GM20431 (cell line): ENCODE data around the gene HYCC2.
"Not testable (repeated sequence)": the region's sequence is repeated elsewhere in the genome, so short reads cannot be mapped to it uniquely, and the experiment has no call there.

Experiments used
- in situ Hi-C: fragments of 300-500 bp; cut with MseI, MboI; formaldehyde crosslinking; loops from one replicate; pipeline ENCODE4 v1.15.0; 2020; ENCODE audit warnings: low sequenced_read_pairs; ENCODE audit not compliant: unreplicated experiment

HYCC2 gene

GRCh38 chr2:201073071-201073470 is 1.6 kb upstream of the HYCC2 start:
- in situ Hi-C loops = no loop called here

DNA sequence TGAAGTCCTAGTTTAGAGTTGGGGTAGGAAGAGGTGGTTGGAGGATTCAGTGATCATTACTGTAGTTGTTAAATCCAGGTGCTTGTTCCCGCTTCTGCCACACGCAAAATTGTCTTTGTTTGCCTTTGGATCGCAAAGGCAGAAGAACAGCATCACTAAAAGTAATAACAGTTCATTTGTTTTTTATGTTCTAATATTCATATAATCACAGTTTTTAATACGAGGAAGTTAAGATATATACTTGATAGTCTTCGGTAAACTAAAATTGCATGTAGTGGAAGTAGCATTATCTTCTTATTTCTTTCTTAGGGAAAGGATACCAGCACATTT is 695 bp upstream of the HYCC2 start:
- in situ Hi-C loops = no loop called here

DNA sequence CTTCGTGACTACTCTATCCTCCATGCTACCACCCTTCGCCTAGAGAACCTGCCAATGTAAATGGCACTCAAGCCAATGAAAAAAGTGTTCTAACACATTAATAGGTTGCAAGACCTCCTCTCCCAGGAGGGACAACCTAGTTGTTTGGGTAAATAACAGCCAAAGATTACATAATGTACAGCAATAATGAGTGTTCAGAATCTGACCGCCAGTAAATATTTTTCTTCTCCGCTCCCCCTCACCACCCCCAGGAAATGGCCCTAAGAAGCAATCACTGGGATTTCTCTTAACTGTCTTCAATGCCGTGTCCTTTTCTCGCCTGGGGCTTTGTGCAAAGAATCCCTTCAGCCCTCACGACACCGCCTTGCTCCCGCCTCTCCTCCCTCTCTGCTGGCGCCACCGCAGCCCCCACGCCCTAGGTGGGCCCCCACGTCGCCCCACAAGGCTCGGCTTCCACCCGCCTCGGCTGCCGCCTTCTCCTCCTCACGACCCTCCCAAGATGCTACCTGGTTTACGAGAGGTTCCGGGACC is 458 bp downstream of the HYCC2 start:
- in situ Hi-C loops = no loop called here

- in situ Hi-C loops = no loop called here
Measured at GRCh38 chr2:201064797-201065329, 6.6 kb downstream of the HYCC2 start.

DNA sequence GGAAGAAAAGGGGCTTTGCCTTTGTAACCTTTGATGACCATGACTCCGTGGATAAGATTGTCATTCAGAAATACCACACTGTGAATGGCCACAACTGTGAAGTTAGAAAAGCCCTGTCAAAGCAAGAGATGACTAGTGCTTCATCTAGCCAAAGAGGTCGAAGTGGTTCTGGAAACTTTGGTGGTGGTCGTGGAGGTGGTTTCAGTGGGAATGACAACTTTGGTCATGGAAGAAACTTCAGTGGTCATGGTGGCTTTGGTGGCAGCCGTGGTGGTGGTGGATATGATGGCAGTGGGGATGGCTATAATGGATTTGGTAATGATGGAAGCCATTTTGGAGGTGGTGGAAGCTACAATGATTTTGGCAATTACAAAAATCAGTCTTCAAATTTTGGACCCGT is 8.0 kb downstream of the HYCC2 start:
- in situ Hi-C loops = not testable (repeated sequence)

GRCh38 chr2:201059961-201060755 is 11.3 kb downstream of the HYCC2 start:
- in situ Hi-C loops = no loop called here

- in situ Hi-C loops = no loop called here
Measured at GRCh38 chr2:201058914-201059313, 12.6 kb downstream of the HYCC2 start.

DNA sequence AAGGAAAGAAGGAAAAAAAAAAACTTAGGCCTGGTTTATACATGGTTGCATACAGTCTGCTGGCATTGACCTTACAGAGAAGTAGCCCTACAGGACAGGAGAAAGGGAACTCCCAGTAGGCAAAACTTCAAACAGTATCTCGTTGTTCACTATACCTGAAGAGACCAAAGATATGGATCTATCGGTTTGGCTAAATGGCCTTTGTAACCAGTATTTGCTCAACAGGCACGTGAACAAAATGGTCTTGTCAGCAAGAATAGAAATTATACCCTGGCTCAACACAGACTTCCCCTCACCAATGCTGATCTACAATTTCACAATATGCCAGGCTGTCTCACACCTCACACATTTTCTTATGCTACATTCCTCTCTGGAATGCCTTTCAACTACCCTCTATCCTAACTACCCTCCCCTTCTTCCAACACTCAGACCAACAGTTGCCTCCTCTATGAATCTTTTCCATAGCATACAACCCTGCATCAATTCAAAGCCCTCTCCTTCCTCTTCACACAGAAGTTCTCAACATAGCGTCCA is 13.7 kb downstream of the HYCC2 start:
- in situ Hi-C loops = no loop called here

DNA sequence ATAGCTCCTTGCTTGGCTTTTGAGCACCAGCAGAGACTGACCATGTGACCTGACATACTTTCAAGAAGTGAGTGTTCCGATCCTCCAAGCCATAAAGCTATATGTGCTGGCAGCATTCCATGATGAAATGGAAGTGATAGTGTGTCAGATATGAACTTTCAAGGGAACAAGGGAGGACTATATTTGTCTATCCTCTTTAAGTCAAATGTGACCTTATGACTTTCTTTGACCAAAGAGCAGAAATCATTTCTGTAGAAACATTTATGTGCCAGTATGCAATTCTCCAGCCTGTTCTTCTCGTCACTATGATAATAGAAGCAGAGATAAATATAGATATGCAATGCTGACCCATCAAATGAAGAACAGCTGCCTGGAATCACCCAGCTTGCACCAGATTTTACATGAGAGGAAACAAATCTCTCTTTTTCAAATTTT is 14.4 kb downstream of the HYCC2 start:
- in situ Hi-C loops = no loop called here

- in situ Hi-C loops = no loop called here
Measured at GRCh38 chr2:201049455-201049854, 22.0 kb downstream of the HYCC2 start.

DNA sequence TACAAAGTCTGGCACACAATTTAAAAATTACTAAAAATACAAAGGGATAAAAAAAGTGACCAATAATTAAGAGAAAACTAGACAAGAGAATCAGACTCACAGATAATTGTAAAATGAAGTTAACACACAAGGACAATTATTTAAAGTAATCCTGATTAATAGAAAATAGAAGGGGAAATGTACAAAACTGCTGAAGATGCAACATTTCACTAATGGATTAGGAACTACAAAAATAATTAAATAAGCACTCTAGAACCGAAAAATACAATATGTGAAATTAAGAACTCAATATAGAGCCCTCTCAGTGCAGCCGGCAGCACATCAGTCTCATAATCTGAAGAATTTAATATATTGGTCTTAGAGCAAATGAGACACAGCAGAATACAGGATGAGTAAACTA is 24.6 kb downstream of the HYCC2 start:
- in situ Hi-C loops = no loop called here

DNA sequence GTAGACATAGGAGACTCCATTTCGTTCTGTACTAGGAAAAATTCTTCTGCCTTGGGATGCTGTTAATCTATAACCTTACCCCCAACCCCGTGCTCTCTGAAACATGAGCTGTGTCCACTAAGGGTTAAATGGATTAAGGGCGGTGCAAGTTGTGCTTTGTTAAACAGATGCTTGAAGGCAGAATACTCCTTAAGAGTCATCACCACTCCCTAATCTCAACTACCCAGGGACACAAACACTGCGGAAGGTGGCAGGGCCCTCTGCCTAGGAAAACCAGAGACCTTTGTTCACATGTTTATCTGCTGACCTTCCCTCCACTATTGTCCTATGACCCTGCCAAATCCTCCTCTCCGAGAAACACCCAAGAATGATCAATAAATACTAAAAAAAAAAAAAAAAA is 28.4 kb downstream of the HYCC2 start:
- in situ Hi-C loops = not testable (repeated sequence)

- in situ Hi-C loops = not testable (repeated sequence)
Measured at GRCh38 chr2:201042451-201042850, 29.0 kb downstream of the HYCC2 start.

- in situ Hi-C loops = no loop called here
Measured at GRCh38 chr2:201040867-201041628, 30.4 kb downstream of the HYCC2 start.

DNA sequence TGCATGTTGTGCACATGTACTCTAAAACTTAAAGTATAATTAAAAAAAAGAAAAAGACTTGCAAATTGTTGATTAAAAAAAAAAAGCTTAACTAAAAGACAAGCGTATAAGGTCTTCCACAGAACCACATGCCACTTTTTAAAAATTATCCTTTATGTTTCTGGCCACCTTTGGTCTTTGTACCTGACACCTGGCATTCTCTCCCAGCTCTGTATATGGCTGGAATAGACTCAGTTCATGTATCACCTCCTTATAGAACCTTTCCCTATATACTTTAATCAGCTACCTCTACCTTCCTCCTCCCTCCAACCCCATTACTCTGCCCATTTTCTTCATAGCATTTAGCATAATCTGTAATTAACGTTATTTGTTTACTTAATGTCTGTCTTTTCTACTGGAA is 32.6 kb downstream of the HYCC2 start:
- in situ Hi-C loops = no loop called here

DNA sequence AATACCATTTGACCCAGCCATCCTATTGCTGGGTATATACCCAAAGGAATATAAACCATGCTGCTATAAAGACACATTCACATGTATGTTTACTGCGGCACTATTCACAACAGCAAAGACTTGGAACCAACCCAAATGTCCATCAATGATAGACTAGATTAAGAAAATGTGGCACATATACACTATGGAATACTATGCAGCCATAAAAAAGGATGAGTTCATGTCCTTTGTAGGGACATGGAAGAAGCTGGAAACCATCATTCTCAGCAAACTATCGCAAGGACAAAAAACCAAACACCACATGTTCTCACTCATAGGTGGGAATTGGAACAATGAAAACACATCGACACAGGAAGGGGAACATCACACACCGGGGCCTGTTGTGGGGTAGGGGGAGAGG is 33.1 kb downstream of the HYCC2 start:
- in situ Hi-C loops = not testable (repeated sequence)

- in situ Hi-C loops = not testable (repeated sequence)
Measured at GRCh38 chr2:201034355-201034754, 37.1 kb downstream of the HYCC2 start.

DNA sequence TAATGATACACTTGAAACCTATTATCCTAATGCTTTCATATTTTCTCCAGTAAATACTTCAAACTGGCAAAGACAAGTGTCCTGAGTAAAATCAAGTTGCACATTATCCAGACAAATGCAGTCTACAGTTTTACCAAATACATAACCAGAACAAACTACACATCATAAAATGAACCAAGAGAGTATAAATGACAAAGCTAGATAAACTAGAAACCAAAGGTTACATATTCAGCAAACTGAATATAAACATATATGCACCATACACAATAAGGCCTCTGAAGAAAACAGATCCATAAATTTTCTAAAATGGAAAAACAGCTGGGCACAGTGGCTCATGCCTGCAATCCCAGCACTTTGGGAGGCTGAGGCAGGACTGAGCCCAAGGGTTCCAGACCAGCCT is 47.0 kb downstream of the HYCC2 start:
- in situ Hi-C loops = no loop called here

- in situ Hi-C loops = no loop called here
Measured at GRCh38 chr2:201021914-201022313, 49.6 kb downstream of the HYCC2 start.
